Iris pigment epithelial cell (primary cell): ENCODE results near the gene DPM1.
A peak's percentile ranks its signal among the peaks of the same experiment; 100 is the strongest.

Experiments
- DNase-seq: peaks from one replicate; pipeline ENCODE4 v3.0.0-alpha.2; 2011; ENCODE audit warnings: low read depth

Gene DPM1

DNA sequence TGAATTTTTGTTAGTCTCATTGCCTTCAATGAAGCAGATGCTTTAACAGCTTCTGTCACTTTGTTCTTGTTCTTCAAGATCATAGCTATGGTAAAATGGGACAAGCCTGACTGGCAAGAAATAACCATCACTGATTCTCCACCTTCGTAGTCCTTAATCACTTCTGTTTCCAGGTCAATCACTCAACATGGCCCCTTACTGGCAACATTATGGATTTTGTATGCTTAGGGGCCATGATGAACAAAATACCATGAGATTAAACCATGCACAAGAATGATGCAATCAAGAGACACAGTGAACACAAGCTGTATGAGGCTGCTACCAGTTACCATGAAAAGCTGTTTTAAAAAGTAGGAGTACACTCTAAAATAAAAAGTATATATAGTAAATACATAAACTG is 59.9 kb downstream of the DPM1 start:
- no peak for DNase-seq

DNA sequence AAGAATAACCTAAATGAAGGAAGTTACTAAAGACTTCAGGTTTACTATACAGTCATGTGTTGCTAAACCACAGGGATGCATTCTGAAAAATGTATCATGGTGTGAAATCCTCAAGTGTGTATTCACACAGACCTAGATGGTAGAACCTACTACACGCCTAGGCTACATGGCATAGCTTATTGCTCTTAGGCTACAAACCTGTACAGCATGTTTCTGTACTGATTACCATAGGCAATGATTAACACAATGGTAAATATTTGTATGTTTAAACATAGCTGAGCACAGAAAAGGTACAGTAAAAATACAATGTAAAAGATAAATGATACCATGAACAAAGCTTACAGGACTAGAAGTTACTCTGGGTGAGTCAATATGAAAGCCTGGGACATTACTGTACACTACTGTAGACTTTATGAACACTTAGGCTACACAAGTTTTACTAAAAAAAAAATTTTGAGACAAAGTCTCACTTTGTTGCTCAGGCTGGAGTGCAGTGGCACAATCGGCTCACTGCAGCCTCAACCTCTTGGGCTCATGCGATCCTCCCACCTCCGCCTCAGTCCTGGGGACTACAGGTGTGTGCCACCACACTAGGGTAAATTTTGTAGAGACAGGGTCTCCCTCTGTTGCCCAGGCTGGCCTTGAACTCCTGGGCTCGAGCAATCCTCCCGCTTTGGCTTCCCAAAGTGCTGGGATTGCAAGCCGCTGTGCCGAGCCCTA is 63.1 kb downstream of the DPM1 start:
- peak; percentile 34 for DNase-seq

DNA sequence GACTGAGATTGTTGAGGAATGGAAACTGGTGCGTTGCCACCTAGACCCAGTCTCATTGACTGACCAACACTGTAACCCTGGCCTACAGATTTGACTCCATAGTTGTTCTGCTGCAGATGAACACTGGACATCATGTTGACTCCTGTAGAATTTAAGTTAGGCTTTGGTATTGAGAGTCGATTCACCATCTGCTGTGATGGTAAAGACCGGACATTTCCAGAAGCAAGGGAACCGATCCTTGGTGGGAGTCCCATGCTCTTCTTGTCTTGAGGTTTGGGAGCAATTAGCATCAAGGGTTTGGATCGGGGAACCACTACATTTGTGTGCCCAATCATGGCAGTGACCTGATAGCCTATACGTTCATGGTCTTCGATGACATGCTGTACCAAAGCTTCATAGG is 64.7 kb downstream of the DPM1 start:
- DNase-seq, result no peak

DNA sequence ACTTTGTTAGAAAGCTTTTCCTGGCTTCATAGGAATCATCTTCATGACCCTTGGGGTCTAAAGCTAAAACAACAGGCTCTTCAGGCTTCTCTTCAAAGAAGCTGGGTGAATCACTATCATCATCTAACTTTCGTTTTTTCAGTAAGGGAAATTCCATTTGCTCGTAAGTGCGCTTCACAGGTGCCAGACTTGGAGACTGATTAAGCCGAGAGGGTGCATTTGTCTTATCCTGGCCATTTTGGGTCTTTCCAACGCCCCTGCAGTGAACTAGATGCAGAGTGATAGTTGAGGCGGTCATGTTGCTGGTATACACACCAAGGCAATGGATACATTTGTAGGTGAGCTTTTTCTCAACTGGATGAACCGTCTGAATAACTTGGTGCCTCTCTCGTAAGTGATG is 65.9 kb downstream of the DPM1 start:
- DNase-seq, result no peak

DNA sequence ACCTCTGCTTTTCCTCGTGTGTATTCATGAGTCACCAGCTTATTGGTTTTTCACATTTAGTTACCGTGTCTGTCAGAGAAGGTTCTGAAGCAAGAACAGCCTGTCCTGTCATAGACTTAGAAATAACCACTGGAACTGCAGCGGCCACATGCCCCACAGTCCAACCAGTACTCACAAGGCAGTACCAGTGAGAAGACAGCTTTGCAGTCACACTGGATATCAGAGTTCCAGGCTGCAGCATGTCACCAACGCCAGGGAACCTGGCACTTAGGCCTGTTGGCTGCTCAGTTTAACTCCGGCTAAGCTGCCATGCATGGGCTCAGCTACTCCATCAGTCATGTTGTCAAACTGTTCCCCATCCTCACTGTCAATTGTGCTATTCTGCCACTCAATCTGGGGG is 67.2 kb downstream of the DPM1 start:
- peak; percentile 69 for DNase-seq

DNA sequence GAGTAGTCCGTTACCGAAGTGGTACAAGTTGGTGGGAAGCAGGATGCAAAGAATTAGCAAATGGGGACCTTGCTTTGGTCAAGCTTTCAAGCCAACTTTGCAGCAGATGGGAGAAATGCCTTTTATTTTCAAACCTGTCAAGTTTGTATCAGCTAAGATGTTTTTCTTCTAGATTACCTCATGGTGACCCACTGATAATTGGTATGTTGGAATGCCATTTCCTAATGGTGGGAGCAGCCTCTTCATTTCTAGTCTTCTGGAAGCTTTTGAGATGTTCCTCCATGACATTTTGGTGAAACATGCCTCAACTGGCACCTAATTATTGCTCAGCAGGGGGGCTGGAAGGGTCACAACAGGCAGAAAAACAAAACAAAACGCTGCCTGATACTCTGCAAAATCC is 70.8 kb downstream of the DPM1 start:
- DNase-seq, result no peak

DNA sequence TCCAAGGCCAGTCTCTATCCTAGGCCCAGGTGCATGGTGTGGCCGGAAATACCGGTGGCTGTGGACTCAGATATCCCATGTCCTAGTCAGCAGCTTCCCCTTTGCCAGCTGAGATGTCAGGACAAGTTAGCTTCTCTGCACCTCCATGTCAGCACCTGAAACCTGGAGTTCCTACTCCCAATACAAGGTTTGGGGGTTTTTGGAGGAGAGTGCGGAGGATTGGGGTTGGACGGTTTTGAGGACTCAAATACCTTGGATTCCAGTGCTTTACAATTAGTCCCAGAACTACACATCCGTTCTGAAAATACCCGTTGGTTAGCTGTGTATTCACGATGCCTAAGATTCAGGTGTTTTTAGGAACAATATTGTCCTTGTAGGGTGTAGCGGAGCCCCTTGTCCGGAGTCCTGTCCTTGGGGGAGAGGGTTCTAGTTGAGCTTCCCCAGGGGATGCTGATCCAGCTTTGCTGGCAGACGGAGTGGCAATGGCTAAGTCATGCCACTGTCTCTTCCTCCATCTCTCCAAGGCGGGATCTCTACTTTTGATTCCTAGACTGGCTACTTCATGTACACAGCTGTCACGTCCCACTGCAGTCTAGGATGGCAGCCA is 72.0 kb downstream of the DPM1 start:
- no peak for DNase-seq

DNA sequence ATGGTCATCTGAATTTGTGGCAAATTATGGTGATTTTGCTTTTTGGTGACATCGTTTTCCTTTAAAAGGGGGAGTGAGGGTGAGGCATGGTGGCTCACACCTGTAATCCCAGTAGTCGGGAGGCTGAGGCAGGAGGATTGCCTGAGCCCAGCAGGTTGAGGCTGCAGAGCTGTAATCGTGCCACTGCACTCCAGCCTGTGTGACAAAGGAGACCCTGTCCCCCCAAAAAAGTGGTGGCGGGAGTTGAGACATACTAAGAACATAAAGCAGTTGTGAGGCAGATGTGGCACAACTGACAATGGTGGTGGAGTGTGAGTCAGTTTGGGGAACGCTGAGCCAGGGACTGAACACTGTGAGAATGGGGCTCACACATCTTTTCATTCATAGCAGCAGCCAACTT is 72.6 kb downstream of the DPM1 start:
- no peak for DNase-seq

DNA sequence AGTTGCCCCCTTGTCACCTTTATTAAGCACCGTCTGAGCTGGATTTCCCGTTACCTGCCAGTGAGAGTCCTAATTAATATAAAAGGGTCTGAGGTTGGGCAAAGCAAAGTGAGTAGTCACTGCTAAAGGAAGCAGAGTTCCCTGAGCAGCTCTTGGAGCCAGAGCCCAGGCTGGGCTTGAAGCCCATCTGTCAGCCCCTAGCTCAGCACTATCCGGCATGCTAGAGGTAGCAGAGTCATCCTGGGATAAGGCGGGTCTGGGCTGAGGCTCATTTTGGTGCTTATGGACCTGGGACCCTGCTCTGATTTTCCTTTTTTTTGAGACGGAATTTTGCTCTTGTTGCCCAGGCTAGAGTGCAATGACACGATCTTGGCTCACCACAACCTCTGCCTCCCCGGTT is 73.3 kb downstream of the DPM1 start:
- DNase-seq, result no peak
